Activated CD4-positive, alpha-beta T cell treated with anti-CD3 and anti-CD28 coated beads, Interleukin-2, amount 50 U/mL, for 1 hour (primary cell): Measurements from ENCODE around the gene TAS1R3.
"Not testable (repeated sequence)": the region's sequence is repeated elsewhere in the genome, so short reads cannot be mapped to it uniquely, and the experiment has no call there.

ENCODE experiments used
- DNase-seq: peaks from one replicate; pipeline ENCODE4 v3.0.0-alpha.2; 2020

TAS1R3 gene

GRCh38 chr1:1309251-1310108 is 21.6 kb upstream of the TAS1R3 start:
- no peak for DNase-seq

- no peak for DNase-seq
Observed at GRCh38 chr1:1310109-1310385, 21.0 kb upstream of the TAS1R3 start.

GRCh38 chr1:1310476-1311053 is 20.5 kb upstream of the TAS1R3 start:
- no peak for DNase-seq

DNA sequence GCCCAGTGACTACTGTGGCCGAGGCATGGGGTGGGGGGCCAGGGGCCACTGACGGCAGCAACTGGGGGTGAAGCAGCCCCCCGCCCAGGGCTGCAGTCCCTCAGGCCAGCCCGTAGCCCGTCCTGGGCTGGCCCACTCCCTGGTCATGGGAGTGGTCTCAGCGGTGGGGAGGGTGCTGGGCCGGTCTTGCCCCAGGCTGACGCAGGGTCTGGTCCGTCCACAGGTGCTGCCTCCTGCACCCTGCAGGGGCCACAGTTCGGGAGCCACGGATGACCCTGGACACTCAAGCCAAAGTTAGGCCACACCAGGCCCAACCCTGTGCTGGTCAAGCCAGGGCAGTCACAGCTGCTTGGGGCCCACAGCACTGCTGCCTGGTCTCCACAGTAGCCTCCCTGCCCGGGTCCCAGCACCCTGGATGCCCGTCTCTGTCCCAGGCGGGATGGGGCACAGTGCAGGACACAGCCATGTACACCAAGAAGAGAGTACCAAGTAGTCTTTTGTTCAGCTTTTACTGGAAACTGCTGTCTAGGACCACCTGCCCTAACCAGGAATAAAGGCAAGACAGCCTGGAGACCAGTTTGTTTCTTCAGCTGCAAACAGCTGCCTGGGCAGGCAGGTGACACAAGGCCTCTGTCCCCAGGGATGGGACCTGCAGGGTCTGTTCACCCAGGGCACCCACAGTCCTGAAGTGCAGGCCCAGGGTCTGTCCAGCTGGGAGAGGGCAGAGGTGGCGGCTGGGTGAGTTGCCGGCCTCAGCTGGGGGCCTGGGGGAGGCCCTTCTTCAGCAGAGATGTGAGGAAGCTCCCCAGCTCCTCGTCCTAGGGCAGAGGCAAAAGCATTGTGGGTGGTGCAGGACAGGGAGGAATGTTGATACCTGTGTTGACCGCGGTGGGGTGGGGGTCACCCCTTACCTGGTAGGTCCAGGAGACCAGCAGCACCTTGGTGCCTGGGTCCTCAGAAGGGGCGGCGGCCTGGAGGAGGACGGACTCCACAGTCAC is 19.7 kb upstream of the TAS1R3 start:
- no peak for DNase-seq

DNA sequence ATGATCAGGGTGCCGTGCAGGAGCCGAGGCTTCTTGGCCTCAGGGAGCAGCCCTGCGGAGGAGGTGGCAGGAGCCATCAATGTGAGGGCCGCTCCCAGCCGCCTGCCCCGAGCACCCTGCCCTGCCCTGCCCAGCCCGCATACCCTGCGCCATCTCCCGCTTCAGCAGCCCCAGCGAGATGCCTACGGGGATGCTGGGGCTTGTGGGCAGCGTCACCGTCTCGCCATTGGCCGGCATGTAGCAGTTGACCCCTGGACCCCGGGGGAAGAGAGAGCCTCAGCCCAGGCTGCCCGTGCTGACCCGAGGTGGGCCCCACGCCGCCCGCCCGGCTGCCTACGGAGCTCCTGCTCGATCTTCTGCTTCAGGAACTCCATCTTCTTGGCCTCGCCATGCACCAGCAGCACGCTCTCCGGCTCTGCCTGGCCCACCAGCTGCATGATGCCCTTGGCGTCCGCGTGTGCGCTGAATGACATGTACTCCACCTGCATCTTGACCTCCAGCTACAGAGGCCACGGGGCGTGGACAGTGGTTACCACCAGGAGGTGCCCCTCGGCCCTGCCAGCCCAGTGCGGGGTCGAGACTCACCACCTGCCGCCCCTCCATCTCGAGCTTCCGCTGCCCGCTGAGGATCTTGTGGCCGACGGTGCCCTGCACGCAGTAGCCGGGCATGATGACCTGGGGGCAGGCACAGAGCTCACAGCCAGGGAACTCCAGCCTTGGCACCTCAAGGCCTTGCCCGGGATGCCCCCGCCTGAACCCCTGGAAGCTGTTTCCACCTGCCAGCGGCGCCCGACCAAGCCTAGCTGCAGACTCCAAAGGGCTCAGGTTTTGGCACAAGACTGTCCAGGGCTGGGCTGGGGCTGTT is 18.4 kb upstream of the TAS1R3 start:
- no peak for DNase-seq

GRCh38 chr1:1313500-1314236 is 17.4 kb upstream of the TAS1R3 start:
- no peak for DNase-seq

DNA sequence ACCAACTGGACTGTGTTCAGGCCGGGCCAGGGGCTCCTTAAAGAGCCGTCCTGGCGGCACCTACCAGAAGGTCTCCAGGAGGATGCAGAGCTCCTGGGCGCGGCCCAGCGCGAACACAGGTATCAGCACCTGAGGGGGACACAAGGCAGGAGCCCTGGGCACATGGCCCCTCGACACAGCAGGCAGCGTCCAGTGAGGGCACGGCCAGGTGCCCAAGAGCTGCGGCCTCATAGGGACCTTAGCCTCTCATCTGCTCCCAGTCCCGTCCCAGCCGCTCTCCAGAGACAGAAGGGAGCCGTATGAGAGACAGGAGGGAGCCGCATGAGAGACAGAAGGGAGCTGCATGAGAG is 16.9 kb upstream of the TAS1R3 start:
- no peak for DNase-seq

DNA sequence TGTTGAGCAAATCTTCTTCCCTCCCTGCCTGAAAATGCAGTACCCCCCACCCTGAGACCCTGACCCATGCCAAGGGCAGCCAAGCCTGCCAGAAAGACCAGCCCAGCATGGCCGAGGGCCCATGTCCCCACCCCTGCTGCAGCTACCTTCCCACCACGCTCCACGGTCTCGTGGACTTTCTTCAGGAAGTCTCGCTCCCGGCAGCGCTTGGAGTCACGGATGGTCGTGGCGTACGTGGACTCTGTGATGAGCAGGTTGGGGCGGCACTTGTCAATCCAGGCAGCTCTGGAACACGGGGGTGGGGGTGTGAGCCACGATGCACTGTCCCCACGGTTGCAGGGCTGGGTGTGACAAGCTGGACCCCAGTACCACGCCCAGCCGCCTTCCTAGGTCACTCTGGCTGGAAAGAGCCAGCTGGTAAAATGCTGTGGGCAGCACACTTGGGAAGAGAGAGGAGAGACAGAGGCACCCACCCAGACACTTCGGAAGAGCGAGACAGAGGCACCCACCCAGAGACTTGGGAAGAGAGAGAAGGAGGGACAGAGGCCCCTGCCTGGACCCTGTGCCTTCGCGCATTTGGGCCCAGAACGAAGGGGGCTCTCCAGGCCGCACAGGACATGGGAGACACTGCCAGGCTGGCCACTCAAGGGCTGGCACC is 16.3 kb upstream of the TAS1R3 start:
- no peak for DNase-seq

DNA sequence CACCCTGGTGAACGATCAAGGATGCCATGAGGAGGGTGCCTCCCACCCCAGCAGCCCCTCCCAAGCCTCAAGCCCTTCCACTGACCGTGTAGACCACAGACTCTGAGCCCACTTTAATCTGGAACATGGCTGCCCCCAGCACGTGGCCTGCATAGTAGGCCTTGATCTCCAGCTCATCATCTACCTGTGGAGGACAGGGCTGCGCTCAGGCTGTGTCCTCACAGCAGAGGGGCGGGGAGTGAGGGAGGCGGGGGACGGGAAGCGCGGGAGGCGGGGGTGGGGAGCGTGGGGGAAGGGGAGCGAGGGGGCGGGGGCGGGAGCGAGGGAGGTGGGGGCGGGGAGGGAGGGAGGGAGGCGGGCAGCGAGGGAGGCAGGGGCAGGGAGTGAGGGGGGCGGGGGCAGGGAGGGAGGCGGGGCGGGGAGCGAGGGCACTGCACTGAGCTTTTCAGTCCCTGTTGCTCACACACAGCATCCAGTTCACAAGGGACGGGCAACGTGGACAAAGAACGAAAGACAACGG is 15.6 kb upstream of the TAS1R3 start:
- no peak for DNase-seq

GRCh38 chr1:1316199-1316598 is 14.9 kb upstream of the TAS1R3 start:
- not testable (repeated sequence) for DNase-seq

- DNase-seq = no peak
Observed at GRCh38 chr1:1317420-1317819, 13.7 kb upstream of the TAS1R3 start.

GRCh38 chr1:1318131-1318652 is 12.9 kb upstream of the TAS1R3 start:
- no peak for DNase-seq

DNA sequence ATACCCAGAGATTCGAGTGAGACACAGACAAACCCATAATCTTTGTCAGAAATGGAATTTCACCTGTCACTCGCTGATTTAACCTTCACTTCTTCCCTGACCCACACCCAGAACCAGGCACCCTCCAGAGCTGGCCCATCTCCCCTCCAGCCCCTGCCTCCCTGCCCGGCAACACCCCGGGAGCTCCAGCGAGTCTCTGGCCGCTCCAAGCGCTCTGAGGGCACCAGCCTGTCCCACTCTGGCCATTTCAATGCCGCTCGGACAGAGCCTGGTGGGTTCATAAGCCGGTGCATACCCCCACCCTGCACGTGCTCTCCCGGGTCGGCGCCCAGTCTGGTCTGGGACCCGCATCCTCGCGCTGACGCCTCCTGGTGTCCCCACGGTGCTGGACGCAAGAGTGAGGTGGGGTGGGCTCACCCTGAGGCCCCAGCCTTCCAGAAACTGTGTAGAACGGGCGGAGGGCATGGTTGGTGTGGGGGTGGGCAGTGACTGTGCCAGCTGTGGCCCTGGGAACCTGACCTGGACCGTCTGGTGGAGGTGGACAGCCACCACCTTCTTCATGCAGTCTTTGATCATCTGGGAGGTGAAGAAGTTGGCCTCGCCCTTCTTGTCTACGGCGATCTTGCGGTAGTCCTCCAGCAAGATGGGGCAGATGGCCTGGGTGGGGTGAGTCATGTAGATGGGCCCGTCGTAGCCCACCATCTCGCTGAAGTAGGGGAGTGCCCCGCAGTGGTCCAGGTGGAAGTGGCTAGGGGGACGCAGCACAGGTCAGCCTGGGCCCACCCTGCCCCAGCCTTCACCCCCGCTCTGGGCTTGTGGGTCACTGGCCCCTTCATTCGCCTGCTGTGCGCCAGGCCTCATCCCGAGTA is 12.1 kb upstream of the TAS1R3 start:
- DNase-seq = no peak

DNA sequence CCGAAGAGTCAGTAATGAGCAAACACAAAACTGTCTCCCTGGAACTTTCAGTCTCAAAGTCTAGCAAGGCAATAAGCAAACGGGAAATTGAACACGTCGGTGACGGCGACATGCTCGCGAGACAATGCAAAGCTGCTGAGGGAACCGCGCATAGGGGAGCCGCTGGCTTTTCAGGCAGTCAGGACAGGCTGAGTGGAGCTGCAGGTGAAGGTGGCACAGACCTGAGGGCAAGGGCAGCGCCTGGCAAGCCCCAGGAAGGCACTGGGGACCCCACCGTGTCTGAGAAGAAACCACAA is 11.5 kb upstream of the TAS1R3 start:
- no peak for DNase-seq

DNA sequence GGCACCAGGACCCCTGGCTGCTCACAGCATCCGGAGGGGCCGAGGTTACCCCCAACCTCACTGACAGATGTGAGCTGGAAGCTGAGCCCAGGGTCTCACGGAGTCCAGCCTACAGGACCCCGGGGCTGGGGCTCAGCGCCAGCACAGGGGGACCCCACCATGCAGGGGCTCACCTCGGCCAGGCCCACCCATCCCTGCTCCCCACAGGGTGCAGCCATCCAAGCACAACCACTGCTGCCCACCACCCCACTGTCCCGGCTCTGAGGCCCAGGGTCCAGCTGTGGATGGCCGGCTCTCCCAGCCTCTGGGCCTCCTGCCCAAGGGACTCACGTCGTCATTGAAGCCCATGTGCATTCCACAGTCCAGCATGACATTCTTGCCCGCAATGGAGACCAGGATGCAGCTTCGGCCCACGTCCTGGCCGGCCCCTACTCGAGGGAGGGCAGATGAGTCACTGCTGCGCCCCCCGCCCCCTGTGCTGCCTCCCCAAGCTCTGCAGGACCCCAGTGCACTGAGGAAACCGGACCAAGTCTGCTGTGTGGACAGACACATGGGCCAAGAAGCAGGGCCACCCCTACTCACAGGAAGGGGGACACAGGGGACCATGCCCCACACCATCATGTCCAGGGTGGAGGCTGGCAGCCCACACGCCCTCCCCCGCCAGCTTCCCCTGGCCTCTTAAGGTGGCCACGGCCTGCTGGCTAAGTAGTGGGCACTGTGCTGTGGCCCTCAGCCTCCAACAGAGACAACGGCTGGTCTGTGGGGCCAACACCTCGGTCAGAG is 10.2 kb upstream of the TAS1R3 start:
- DNase-seq = no peak

GRCh38 chr1:1321477-1321876 is 9.6 kb upstream of the TAS1R3 start:
- no peak for DNase-seq

DNA sequence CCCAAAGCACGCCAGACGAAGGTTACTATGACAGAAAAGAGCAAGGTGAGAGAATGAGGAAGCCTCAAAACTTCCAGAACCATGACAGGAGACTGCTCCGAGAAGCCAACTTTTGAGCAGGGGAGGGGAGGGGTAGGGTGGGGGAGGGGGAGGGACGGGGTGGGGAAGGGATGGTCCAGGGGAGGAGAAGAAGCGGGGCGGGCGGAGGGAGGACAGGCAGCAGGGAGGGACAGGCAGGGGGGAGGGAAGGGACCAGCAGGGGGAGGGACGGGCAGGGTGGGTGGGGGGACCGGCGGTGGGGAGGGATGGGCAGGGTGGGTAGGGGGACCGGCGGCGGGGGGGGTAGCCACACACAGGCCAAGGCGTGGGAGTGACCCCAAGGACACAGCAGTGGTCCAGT is 8.7 kb upstream of the TAS1R3 start:
- no peak for DNase-seq

DNA sequence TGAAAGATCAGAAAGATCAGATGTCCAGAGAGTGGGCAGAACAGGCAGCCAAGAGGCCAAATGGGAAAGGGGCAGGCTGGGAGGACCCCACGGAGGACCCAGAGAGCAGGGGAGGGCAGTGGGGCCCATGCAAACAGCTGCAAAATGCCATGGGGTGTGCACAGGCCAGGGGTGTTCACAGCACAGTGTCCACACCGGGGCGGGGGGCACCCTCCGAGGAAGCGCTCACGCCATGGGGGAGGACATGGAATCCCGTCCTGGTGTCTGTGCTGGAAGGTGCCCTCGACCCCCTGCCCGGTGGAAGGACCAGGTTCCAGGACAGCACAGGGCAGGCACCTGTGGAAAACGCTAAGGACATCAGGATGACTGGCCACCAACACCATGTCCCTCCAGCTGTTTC is 8.1 kb upstream of the TAS1R3 start:
- no peak for DNase-seq

- DNase-seq = no peak
Observed at GRCh38 chr1:1324084-1324523, 7.0 kb upstream of the TAS1R3 start.
